HG03066 (cell line): ENCODE data around the gene EVL.

Experiments used
- ATAC-seq: cut with Tn5 transposase; IDR thresholded peaks from one replicate; pipeline ENCODE4 v1.9.1; 2021; ENCODE audit warnings: low read depth; ENCODE audit not compliant: unreplicated experiment

EVL gene

GRCh38 chr14:100122481-100123223, 57.4 kb downstream of the EVL start:
- no peak for ATAC-seq

- no peak for ATAC-seq
Observed at GRCh38 chr14:100123618-100124017, 58.4 kb downstream of the EVL start.

GRCh38 chr14:100124551-100125088, 59.4 kb downstream of the EVL start:
- ATAC-seq = no peak

GRCh38 chr14:100126401-100126800, 61.2 kb downstream of the EVL start:
- ATAC-seq = no peak

GRCh38 chr14:100127853-100128455, 62.7 kb downstream of the EVL start:
- ATAC-seq = no peak

- no peak for ATAC-seq
Observed at GRCh38 chr14:100128688-100129087, 63.5 kb downstream of the EVL start.

- no peak for ATAC-seq
Observed at GRCh38 chr14:100129161-100129589, 64.0 kb downstream of the EVL start.

GRCh38 chr14:100130521-100130920, 65.3 kb downstream of the EVL start:
- no peak for ATAC-seq

- ATAC-seq = no peak
Observed at GRCh38 chr14:100131181-100131580, 66.0 kb downstream of the EVL start.

GRCh38 chr14:100132161-100132902, 67.1 kb downstream of the EVL start:
- no peak for ATAC-seq

GRCh38 chr14:100132903-100133510, 67.8 kb downstream of the EVL start:
- ATAC-seq = no peak

GRCh38 chr14:100134586-100134985, 69.4 kb downstream of the EVL start:
- no peak for ATAC-seq

GRCh38 chr14:100135073-100135472, 69.9 kb downstream of the EVL start:
- ATAC-seq = no peak

- no peak for ATAC-seq
Observed at GRCh38 chr14:100135784-100136183, 70.6 kb downstream of the EVL start.

- no peak for ATAC-seq
Observed at GRCh38 chr14:100137173-100137572, 72.0 kb downstream of the EVL start.

- ATAC-seq = no peak
Observed at GRCh38 chr14:100138082-100138787, 73.0 kb downstream of the EVL start.

- no peak for ATAC-seq
Observed at GRCh38 chr14:100138955-100139354, 73.7 kb downstream of the EVL start.

- ATAC-seq = no peak
Observed at GRCh38 chr14:100140452-100141078, 75.3 kb downstream of the EVL start.

GRCh38 chr14:100141098-100141497, 75.9 kb downstream of the EVL start:
- ATAC-seq = no peak
